Neural crest cell (in vitro differentiated cells): ENCODE results near the gene INTS1. TPM values are rescaled to one million over a fixed set of nuclear protein-coding genes. Genes with fewer than 3 reads are reported as not detected.

Experiments used
- DNase-seq: peaks from one replicate; pipeline ENCODE4 v3.0.0; 2021; ENCODE audit warnings: low read depth, mixed read lengths, low spot score
- H3K27ac Mint-ChIP-seq: one replicate; pipeline ENCODE4 v1.8.0; 2021; ENCODE audit warnings: mild to moderate bottlenecking, mixed read lengths; ENCODE audit not compliant: unreplicated experiment
- H3K27me3 Mint-ChIP-seq: 2 replicates; pipeline ENCODE4 v1.8.0; 2021; ENCODE audit warnings: low read depth, mild to moderate bottlenecking, mixed read lengths
- H3K36me3 Mint-ChIP-seq: 2 replicates; pipeline ENCODE4 v1.8.0; 2021; ENCODE audit warnings: low read depth, mild to moderate bottlenecking, mixed read lengths
- H3K4me1 Mint-ChIP-seq: 2 replicates; pipeline ENCODE4 v1.8.0; 2021; ENCODE audit warnings: mixed read lengths
- H3K4me3 Mint-ChIP-seq: one replicate; pipeline ENCODE4 v1.8.0; 2021; ENCODE audit warnings: mild to moderate bottlenecking, mixed read lengths
- H3K9me3 Mint-ChIP-seq: 2 replicates; pipeline ENCODE4 v1.8.0; 2021; ENCODE audit warnings: mixed read lengths
- total RNA-seq: library from RNA; stranded (reverse); gene quantifications from 2 replicates; pipeline ENCODE4 v1.2.1, GENCODE V29; 2021
- TF ChIP-seq, protein P1 (sequence below): fragments of 200-600 bp; sonication (generic); conservative IDR thresholded peaks from 2 replicates; pipeline ENCODE4 v1.5.0; 2021; ENCODE audit warnings: antibody characterized with exemption, mild to moderate bottlenecking

The INTS1 gene
- total RNA-seq, 1 donor from 2014 or later = 134 TPM

DNA sequence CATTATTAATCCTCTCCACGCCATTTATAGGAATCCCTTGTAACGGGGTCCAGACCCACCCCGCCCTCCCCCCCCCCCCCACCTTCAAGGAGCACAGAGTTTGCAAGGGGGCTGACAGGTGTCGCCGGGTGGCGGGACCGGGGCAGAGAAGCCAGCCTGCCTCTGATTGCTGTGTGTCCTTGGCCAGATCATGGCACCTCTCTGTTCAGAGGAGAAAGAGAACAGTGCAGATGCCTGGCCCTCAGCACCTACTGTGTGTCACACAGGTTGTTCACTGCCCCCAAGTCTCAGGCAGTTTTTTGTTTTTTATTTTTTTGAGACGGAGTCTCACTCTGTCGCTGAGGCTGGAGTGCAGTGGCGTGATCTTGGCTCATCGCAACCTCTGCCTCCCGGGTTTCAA, 39.5 kb downstream of the INTS1 start:
- Mint-ChIP-seq H3K27me3 (peaks cover 3% of the 10 kb centered on the region), H3K36me3 (no peaks in the 10 kb centered on the region), H3K4me1 (peaks cover 5% of the 10 kb centered on the region), H3K27ac (no peak overlapping the region), H3K4me3 (no peak overlapping the region), H3K9me3 (no peaks in the 10 kb centered on the region)
- no peak for DNase-seq
- TF ChIP-seq, protein P1, sequence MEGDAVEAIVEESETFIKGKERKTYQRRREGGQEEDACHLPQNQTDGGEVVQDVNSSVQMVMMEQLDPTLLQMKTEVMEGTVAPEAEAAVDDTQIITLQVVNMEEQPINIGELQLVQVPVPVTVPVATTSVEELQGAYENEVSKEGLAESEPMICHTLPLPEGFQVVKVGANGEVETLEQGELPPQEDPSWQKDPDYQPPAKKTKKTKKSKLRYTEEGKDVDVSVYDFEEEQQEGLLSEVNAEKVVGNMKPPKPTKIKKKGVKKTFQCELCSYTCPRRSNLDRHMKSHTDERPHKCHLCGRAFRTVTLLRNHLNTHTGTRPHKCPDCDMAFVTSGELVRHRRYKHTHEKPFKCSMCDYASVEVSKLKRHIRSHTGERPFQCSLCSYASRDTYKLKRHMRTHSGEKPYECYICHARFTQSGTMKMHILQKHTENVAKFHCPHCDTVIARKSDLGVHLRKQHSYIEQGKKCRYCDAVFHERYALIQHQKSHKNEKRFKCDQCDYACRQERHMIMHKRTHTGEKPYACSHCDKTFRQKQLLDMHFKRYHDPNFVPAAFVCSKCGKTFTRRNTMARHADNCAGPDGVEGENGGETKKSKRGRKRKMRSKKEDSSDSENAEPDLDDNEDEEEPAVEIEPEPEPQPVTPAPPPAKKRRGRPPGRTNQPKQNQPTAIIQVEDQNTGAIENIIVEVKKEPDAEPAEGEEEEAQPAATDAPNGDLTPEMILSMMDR = no peak

DNA sequence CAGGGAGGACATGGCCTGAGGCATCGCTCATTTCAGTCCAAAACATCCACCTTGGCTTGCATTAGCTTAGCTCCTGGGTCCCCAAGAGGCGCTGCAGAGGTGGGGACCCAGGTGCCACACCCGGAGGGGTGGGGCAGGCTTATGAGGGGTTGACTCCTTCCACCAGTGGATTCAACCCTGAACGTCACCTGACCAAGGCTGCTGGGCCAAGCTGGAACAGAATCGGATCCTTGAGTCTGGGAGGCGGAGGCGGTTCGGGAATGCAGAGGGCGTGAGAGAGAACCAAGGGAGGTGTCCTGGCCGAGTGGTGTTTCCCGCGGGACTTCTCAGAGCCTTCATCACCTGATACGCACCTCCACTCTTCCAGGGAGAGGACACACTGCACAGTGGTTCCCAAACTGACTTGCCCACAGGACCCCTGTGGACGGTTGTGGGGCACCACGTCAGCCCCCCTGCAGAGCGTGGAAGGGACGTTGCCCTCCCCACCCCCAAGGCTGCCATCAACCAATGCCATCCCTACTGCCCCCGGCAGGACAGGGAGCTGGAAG, 40.4 kb downstream of the INTS1 start:
- no peak for DNase-seq
- Mint-ChIP-seq H3K9me3 (no peaks in the 10 kb centered on the region), H3K36me3 (no peaks in the 10 kb centered on the region), H3K4me1 (peaks cover 5% of the 10 kb centered on the region), H3K27me3 (peaks cover 3% of the 10 kb centered on the region), H3K27ac (no peak overlapping the region), H3K4me3 (no peak overlapping the region)
- TF ChIP-seq, protein P1 = no peak

DNA sequence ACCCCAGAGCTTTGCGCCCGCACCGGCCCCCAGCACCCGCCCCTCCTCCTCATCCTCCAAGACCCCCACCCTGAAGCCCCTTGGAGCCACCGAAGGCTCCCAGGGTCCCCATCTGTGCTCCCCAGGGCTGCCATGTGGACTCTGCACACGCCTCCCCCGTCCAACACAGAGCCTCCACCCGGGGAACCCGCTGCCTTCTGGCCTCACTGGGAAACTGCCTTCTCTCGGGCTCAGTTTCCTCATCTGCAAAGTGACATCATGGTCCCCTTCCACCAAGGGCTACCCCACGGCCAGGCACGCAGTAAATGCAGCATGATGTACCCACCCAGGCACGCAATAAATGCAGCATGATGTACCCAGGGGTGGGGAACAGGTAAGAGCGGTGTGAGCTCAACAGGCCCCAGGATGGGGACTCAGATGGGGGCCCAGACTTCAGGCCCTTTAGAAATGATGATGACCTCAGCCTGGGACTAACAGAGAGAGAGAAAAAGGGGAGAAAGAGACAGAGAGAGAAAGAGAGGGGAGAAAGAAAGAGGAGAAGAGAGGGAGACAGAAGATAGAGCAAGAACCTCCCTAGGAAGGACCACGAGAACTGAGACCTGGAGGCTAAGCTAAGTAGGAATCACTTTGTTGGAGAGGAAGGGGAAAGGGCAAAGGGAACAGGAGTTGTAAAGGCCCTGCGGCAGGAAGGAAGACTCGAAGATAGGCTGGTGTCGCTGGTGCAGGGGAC, 42.4 kb downstream of the INTS1 start:
- H3K36me3 Mint-ChIP-seq = no peaks in the 10 kb centered on the region
- no peaks in the 10 kb centered on the region for H3K9me3 Mint-ChIP-seq
- H3K4me1 Mint-ChIP-seq = peaks cover 19% of the 10 kb centered on the region
- no peak overlapping the region for H3K27ac Mint-ChIP-seq
- H3K27me3 Mint-ChIP-seq = peaks cover 6% of the 10 kb centered on the region
- TF ChIP-seq, protein P1 = no peak
- DNase-seq = no peak
- peak overlapping the region; percentile 24 for H3K4me3 Mint-ChIP-seq

DNA sequence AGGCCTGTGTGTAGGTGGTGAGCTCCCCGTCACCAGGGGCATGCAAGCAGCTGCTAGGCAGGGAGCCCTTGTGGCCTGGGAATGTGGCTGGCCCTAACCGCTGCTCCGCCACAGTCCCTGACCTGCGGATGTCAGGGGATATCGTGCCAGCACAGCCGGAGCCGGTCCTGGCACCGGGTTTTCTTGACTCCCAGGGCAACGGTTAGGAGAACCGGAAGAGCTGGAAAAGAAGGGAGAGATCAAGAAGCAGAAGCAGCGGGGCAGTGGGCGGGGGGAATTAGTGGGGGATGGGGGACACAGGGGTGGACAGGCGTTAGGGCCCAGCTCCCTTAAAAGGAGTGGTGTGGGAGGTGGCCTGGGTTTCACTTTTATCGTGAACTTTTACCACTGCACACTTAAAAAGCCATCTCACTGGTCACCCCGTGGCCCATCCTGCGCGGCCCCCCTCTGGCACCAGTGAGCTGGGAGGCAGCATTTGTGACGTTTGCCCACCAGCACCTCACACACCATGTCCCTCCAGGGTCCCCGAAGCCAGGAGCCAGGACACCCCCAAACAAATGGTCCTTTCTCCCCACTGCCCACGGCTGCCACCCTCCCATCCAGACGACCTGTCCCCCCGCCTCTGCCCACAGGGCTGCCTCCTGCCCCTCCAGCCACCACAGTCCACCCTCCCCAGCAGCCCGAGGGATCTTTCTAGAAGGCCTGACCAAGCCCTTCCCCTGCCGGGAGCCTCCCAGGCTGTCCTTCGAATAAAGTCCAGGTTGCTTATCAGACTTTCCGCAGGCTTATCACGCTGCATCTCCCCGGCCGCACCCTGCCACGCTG, 43.2 kb downstream of the INTS1 start:
- DNase-seq = no peak
- H3K27me3 Mint-ChIP-seq = peaks cover 6% of the 10 kb centered on the region
- H3K36me3 Mint-ChIP-seq = no peaks in the 10 kb centered on the region
- no peaks in the 10 kb centered on the region for H3K9me3 Mint-ChIP-seq
- no peak overlapping the region for H3K27ac Mint-ChIP-seq
- H3K4me1 Mint-ChIP-seq = peaks cover 21% of the 10 kb centered on the region
- peak overlapping the region; percentile 15 for H3K4me3 Mint-ChIP-seq
- TF ChIP-seq, protein P1 = no peak

DNA sequence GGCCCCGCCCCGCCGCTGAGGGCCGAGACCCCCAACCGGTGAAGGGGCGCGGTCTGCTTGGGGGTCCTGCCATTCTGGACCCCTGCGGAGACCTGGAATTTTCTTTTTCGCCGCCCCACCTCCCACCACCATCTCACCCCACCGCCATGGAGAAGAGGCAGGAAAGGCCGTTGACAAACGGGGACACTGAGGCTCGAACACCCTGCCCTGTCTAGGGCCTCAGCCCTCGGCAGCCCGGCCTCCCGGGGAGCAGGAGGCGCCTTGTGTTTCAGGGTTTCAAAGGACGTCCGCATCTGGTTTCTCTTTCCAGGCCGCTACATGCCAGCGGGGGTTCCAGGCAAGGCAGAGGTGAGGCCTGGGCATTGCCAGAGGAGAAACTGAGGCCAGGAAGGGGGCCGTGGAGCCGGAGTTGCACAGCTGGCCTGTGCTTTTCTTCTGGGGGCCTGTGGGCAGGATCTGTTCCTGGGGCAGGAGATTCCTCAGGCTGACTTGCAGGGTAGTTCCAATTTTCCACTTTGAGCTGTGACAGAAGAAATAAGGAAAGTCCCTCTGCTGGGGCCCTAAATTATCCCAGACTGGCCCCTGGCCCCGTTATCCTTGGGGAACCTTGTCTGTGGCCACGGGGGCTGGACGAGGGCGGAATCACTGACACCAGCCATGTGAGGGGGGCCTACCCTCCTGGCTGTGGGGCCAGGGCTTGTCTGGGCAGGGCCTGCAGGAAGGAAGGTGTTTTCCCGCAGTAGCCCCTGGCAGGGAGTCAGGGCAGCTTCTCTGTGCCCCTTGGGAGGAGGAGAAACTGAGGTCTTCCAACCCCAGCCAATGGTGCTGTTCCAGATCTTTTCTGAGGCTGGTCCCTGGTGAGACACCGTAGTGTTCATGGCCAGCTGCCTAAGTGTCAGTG, 44.0 kb downstream of the INTS1 start:
- H3K36me3 Mint-ChIP-seq = no peaks in the 10 kb centered on the region
- H3K4me3 Mint-ChIP-seq = peak overlapping the region; percentile 70
- DNase-seq = no peak
- H3K27ac Mint-ChIP-seq = no peak overlapping the region
- no peaks in the 10 kb centered on the region for H3K9me3 Mint-ChIP-seq
- TF ChIP-seq, protein P1 = no peak
- peaks cover 6% of the 10 kb centered on the region for H3K27me3 Mint-ChIP-seq
- peaks cover 21% of the 10 kb centered on the region for H3K4me1 Mint-ChIP-seq
